Glomerular endothelial cell (primary cell): ENCODE measurements around the gene FGD2. TPM values are rescaled to one million over a fixed set of nuclear protein-coding genes. Genes with fewer than 3 reads are reported as not detected.

Experiments used
- DNase-seq: peaks from one replicate; pipeline ENCODE4 v3.0.0-alpha.2; 2011; ENCODE audit warnings: low read depth, low spot score; ENCODE audit errors: extremely low read depth
- total RNA-seq: library from RNA; depleted of rRNA; stranded (reverse); fragments of >200 nt; gene quantifications from 2 replicates; pipeline ENCODE4 v1.2.3, GENCODE V29; 2015

FGD2 gene
- not detected in 2 replicates for total RNA-seq

GRCh38 chr6:37005061-37005810, at the start of gene FGD2:
TSS of gene FGD2 (plus strand) at chr6:37005655. CDS start at chr6:37005818, 163 bp downstream.
- DNase-seq = no peak

- no peak for DNase-seq
Measured at GRCh38 chr6:36955671-36956445, 49.6 kb upstream of the FGD2 start.

GRCh38 chr6:36956446-36956820, 49.0 kb upstream of the FGD2 start:
- DNase-seq = no peak

- no peak for DNase-seq
Measured at GRCh38 chr6:36957773-36958271, 47.6 kb upstream of the FGD2 start.

GRCh38 chr6:36958775-36959554, 46.5 kb upstream of the FGD2 start:
- no peak for DNase-seq

- DNase-seq = no peak
Measured at GRCh38 chr6:36959555-36960250, 45.8 kb upstream of the FGD2 start.

GRCh38 chr6:36961441-36962435, 43.7 kb upstream of the FGD2 start:
- no peak for DNase-seq

GRCh38 chr6:36962874-36963273, 42.6 kb upstream of the FGD2 start:
- DNase-seq = no peak

- no peak for DNase-seq
Measured at GRCh38 chr6:36963451-36964290, 41.8 kb upstream of the FGD2 start.

- DNase-seq = no peak
Measured at GRCh38 chr6:36964349-36964748, 41.1 kb upstream of the FGD2 start.

GRCh38 chr6:36964908-36965307, 40.5 kb upstream of the FGD2 start:
- no peak for DNase-seq

GRCh38 chr6:36967301-36967700, 38.2 kb upstream of the FGD2 start:
- no peak for DNase-seq

GRCh38 chr6:36967757-36968156, 37.7 kb upstream of the FGD2 start:
- no peak for DNase-seq

- no peak for DNase-seq
Measured at GRCh38 chr6:36968266-36968977, 37.0 kb upstream of the FGD2 start.

- no peak for DNase-seq
Measured at GRCh38 chr6:36969240-36969691, 36.2 kb upstream of the FGD2 start.

- DNase-seq = no peak
Measured at GRCh38 chr6:36969988-36970891, 35.2 kb upstream of the FGD2 start.
